GM12892 (cell line): ENCODE measurements around the gene MED12L.

Source experiments
- POLR2A ChIP-seq: IDR thresholded peaks from 2 replicates; pipeline ENCODE4 v1.6.1; 2011; ENCODE audit warnings: low read depth, low read length, control low read depth
- POLR2AphosphoS5 ChIP-seq: IDR thresholded peaks from 2 replicates; pipeline ENCODE4 v1.6.1; 2011; ENCODE audit warnings: low read depth, low read length, control low read depth
- TAF1 ChIP-seq: IDR thresholded peaks from 2 replicates; pipeline ENCODE4 v1.6.1; 2011; ENCODE audit warnings: low read depth, mild to moderate bottlenecking, control low read depth, low read length, borderline replicate concordance

DNA sequence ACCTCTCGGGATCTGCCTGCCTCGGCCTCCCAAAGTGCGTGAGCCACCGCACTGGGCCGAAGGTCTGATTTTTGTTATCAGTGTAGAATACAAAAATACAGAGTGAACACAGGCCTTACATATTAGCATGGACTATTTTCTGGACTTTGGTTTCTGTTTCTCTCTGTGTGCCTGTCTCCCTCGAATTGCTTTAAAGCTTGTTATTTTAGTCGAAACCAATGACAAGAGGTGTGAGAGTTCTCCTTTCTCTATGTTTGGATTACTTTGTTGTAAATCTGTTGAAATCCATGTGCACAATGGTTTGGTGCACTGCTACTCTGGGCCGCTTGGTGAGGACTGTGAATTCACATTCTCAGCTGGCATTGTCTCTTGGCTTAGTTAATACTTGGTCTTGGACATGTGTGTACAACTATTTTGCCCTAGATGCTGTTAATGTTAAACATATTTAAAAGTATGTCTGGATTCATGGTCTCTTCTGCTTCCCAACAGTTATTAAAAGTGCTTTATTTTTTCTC, 23.9 kb downstream of the MED12L start:
- TF ChIP-seq POLR2A (no peak), POLR2AphosphoS5 (no peak), TAF1 (no peak)
